ENCODE measurements around the gene SPTBN1.

Gene SPTBN1

GRCh38 chr2:54531558-54531957 is 75.4 kb downstream of the SPTBN1 start:
- DNase-seq: no peak

GRCh38 chr2:54534221-54534620 is 78.1 kb downstream of the SPTBN1 start:
- no peak for DNase-seq

GRCh38 chr2:54534625-54535024 is 78.5 kb downstream of the SPTBN1 start:
- DNase-seq: no peak

- DNase-seq: no peak
These were observed 79.6 kb downstream of the SPTBN1 start for GRCh38 chr2:54535599-54536195.

GRCh38 chr2:54536720-54537119 is 80.6 kb downstream of the SPTBN1 start:
- DNase-seq: no peak

- DNase-seq: no peak
These were observed 82.4 kb downstream of the SPTBN1 start for GRCh38 chr2:54538537-54538936.

GRCh38 chr2:54539683-54540082 is 83.6 kb downstream of the SPTBN1 start:
- DNase-seq: no peak

- DNase-seq: no peak
These were observed 84.1 kb downstream of the SPTBN1 start for GRCh38 chr2:54540194-54540593.

- DNase-seq: no peak
These were observed 85.9 kb downstream of the SPTBN1 start for GRCh38 chr2:54541995-54542394.

- no peak for DNase-seq
These were observed 87.7 kb downstream of the SPTBN1 start for GRCh38 chr2:54543733-54544396.

- no peak for DNase-seq
These were observed 89.7 kb downstream of the SPTBN1 start for GRCh38 chr2:54545702-54546450.

- no peak for DNase-seq
These were observed 90.4 kb downstream of the SPTBN1 start for GRCh38 chr2:54546518-54546917.

GRCh38 chr2:54546923-54547720 is 91.0 kb downstream of the SPTBN1 start:
- DNase-seq: no peak

GRCh38 chr2:54549430-54549829 is 93.3 kb downstream of the SPTBN1 start:
- DNase-seq: no peak

- no peak for DNase-seq
These were observed 93.9 kb downstream of the SPTBN1 start for GRCh38 chr2:54549917-54550518.

- DNase-seq: no peak
These were observed 94.4 kb downstream of the SPTBN1 start for GRCh38 chr2:54550547-54550946.

GRCh38 chr2:54551123-54551756 is 95.1 kb downstream of the SPTBN1 start:
- no peak for DNase-seq

GRCh38 chr2:54553075-54553474 is 96.9 kb downstream of the SPTBN1 start:
- no peak for DNase-seq

- no peak for DNase-seq
These were observed 97.6 kb downstream of the SPTBN1 start for GRCh38 chr2:54553775-54554174.

GRCh38 chr2:54555318-54555837 is 99.3 kb downstream of the SPTBN1 start:
- DNase-seq: no peak

GRCh38 chr2:54556621-54557121 is 100.5 kb downstream of the SPTBN1 start:
- no peak for DNase-seq

GRCh38 chr2:54557211-54557600 is 101.1 kb downstream of the SPTBN1 start:
- DNase-seq: no peak

All from stimulated activated CD4-positive, alpha-beta T cell treated with anti-CD3 and anti-CD28 coated beads, Interleukin-4, amount 100 ng/mL, for 24 hours (primary cell).